HuH-7.5 (cell line): ENCODE results near the gene YES1.
"Not testable (repeated sequence)": the region's sequence is repeated elsewhere in the genome, so short reads cannot be mapped to it uniquely, and the experiment has no call there.

ENCODE experiments used
- DNase-seq: peaks from one replicate; pipeline ENCODE4 v3.0.0; 2011; ENCODE audit warnings: low spot score

Gene YES1

DNA sequence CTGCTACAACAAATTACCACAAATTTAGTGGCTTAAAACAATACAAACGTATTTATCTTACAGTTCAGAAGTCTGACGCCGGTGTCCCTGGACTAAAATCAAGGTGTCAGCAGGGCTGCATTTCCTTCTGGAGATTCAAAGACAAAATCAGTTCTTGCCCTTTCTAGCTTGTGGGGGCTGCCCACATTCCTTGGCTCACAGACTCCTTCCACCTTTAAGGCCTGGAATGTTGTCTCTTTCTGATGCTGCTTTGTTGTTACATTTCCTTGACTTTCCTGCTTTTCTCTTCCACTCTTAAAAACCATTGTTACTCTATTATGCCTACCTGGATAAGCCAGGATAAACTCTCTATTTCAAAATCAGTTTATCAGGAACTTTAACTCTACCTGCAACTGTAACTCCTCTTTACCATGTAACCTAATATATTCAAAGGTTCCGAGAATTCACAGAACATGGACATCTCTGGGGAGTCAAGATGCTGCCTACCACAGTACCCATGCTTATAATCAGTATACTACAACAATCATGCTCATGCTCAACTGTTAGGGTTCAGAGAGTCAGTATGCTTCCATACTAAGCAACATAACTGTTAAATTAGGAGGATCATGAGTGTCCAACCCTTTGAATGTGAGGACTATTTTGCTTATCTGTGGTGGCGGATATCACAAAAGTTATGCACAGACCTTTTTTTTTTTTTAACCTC is 27.4 kb downstream of the YES1 start:
- DNase-seq = no peak

DNA sequence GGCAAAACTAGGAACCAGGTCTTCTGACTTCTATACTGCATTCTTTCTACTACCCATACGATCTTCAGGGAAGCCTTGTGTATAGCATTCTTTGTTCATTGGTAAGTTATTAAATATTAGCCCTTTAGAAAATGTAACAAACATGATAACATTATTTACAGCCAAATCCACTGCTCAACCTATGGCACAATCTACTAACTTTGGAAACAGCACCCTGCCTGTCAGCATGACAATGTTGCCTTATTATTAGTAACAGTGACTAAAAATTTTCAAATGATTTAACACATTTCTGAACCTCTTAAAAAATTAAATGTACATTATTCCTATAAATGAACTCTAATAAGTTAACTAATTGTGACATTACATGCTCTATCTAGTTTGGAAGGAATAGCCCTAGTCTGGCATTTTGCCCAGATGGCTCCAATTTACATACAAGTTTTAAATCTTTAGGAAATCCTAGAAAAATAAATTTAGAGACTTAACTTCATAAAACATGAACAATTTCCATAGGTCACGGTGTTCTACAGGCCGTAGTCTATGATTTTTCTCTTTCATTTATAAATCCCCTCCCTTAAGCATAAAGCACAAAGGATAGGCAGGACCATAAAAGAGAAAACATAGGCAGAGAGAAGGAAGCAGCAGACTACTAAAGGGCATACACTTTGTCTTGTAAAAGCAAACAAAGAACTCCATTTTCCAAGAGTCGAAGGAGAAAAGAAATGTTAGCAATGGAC is 33.7 kb downstream of the YES1 start:
- DNase-seq = no peak

DNA sequence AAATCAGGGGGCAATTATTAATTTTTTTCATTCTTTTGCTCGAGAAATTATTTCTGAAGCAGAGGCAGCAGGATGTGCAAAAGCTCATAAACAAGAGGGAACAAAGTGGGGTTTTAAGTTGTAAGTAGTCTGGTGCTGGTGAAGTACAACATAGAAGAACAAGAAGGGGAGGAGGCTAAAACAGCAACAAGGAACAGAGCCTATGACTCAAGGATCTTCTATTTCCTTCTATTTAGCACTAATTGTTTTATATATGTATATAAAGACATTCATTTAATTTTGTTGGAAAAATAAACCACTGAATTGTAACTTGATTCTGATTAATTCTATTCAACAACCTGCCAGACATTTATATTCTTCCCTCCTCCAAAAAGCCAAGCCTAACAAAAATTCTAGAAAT is 35.0 kb downstream of the YES1 start:
- no peak for DNase-seq

DNA sequence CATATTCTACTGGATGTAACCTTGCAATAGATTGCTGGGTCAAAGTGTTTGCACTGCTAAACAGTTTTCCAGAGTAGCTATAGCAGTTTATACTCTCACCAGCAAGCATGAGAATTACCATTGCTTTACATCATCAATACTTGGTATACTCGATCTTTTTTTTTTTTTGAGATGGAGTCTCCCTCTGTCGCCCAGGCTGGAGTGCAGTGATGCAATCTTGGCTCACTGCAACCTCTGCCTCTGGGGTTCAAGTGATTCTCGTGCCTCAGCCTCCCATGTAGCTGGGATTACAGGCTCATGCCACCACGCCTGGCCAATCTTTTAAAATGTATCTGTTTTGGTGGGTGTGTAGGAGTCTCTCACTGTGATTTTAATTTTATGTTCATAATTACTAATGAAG is 36.0 kb downstream of the YES1 start:
- not testable (repeated sequence) for DNase-seq

DNA sequence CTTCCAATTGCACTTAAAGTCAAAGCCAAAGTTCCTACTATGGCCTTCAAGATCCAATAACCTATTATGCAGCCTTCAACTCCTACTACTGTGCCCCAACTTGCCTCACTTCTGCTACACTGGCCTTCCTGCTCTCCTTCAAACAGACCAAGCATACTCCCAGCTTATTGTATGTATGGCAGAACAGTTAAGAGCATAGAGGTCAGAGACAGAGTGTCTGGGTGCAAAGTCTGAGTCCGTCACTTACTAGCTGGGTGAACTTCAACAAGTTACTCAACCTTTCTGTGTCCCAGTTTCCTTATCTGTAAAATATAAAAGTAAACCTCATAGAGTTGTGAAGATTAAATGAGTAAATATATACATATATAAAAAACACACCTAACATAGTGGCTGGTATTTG is 37.2 kb downstream of the YES1 start:
- DNase-seq = peak; percentile 32

DNA sequence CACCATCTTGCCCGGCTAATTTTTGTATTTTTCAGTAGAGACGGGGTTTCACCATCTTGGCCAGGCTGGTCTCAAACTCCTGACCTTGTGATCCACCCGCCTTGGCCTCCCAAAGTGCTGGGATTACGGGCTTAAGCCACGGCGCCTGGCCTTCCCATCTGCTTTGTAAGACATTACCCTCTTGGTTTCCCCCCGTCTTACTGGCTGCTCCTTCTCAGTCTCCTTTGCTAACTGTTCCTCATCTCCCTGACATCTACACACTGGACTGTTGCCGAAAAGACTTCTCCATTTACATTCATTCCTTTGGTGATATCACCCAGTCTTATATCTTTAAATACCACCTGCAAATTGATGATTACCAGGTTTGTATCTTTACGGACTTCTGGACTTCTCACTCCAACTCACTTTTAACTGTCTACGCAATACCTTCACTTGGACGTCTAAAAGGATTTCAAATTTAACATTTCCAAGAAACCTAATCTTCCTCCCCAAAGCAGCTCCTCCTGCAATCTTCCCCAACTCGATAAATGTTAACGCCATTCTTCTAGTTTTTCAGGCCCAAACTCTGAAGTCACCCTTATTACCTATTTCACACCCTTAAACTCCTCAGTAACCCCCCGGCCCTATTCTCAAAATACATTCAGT is 37.9 kb downstream of the YES1 start:
- no peak for DNase-seq

DNA sequence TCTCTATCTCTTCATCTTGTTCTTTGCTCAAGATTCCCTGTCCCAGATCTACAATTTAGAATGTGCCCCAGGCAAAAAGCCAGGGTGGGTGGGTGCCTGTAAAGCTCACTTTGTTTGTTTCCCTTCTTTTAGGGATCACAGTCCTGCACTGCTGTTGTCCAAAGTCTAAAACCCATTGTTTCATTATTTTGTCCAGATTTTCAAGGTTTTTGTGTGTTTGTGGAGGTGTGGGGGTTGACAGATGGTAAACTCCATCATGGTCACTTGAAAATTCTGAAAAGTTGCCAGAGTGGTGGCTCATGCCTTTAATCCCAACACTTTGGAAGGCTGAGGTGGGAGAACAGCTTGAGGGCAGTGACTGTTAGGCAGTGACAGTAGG is 41.5 kb downstream of the YES1 start:
- no peak for DNase-seq

DNA sequence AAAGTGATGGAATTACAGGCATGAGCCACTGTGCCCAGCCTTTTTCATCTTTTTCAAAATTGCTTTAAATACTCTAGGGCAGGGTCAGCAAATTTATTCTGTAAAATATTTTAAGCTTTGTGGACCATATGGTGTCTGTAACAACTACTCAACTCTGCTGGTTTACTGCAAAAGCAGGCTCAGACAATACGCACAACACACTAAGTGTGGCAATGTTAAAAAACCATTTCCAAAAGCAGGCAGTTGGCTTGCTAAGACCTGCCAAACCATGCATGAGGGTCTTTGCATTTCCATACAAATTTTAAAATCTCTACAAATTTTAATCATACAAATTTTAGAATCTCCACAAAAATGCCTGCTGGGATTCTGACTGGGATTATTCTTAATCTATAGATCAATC is 44.1 kb downstream of the YES1 start:
- no peak for DNase-seq

DNA sequence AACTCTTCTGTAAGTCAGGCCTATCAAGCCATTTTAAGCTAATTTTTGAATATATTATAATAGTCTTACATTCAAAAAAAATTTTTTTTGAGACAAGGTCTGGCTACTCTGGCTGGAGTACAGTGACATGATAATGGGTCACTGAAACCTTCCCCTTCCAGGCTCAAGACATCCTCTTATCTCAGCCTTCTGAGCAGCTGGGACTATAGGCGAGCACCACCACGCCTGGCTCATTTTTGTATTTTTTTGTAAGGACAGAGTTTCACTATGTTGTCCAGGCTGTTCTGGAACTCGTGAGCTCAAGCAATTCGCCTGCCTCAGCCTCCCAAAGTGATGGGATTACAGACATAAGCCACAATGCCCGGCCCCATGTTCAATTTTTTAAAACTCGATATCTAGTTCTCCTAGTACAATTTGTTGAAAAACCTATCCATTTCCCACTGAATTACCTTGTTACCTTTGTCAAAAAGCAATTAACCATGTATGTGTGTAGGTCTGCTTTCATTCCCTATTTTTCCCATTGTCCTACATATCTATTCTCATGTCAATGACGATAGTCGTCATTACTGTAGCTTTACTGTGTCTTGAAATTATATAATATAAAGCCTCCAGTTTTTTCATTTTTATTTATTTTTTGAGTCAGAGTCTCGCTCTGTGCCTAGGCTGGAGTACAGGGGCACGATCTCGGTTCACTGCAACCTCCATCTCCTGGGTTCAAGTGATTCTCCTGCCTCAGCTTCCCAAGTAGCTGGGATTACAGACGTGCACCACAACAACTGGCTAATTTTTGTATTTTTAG is 44.8 kb downstream of the YES1 start:
- no peak for DNase-seq

DNA sequence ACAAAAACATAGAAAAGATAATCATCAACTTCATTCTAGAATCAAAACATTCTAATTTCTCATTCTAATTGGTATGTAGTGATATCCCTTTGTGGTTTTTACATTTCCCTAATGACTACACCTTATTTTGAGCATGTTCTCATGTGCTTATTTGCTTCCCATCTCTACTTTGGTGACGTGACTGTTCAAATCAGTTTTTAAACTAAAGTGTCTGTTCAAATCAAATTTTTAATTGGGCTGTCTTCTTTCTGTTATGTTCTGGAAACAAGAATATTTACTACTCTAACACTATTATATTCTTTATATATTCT is 45.5 kb downstream of the YES1 start:
- DNase-seq = no peak

DNA sequence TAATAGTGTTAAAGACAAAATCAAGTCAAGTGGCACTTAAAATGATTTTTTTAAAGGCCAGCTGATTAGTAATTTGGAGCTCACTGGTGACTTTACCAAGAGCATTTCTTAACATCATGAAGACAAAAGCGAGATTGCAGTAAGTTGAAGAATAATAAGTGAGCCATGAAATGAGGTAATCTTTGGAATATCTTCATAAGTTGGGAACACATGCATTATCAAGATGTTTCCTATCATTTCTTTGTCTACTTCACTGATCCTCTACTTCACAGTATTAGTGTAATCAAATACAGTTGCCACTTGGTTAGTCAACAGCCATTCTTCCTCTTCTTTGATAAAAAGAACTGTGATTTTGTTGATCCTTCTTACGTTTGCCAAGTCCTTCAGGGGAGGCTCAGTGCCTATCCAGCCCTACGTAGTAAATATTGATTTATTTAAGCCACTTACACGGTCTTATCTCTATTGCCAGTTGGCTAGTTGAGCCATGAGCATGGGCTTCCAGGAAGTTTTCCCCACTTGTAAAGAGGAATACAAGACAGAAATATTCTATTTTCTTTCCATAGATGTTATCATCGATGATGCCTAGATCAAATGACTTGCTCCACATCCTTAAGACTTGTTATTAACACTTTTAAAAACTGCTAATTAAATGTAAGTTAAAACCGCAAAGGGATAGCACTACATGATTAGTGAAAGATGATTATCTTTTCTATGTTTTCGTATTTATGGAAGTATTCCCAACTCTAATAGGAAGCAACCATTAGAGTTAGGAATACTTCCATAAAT is 46.1 kb downstream of the YES1 start:
- no peak for DNase-seq

DNA sequence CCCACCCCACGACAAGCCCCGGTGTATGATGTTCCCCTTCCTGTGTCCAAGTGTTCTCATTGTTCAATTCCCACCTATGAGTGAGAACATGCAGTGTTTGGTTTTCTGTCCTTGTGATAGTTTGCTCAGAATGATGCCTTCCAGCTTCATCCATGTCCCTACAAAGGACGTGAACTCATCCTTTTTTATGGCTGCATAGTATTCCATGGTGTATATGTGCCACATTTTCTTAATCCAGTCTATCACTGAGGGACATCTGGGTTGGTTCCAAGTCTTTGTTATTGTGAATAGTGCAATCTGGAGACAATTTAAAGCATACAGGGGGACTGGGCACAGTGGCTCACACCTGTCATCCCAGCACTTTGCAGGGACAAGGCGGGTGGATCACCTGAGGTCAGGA is 52.2 kb downstream of the YES1 start:
- DNase-seq = not testable (repeated sequence)

DNA sequence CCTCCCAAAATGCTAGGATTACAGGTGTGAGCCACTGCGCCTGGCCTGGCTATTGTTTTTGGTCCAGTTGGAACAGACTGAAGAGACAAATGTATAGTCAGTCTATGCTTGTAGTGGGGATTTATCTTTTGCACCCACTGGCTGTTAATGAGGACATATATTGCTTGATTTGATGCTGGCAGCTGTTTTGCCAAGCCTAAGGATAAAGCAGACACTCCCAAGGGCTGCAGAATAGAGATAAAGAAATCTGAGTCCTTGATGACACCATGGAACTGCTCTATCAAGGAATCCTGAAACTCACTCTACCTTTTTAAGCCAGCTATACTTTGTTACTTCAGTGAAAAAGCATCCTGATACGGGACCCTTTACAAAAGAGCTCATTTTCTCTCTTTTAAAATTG is 56.5 kb downstream of the YES1 start:
- no peak for DNase-seq

DNA sequence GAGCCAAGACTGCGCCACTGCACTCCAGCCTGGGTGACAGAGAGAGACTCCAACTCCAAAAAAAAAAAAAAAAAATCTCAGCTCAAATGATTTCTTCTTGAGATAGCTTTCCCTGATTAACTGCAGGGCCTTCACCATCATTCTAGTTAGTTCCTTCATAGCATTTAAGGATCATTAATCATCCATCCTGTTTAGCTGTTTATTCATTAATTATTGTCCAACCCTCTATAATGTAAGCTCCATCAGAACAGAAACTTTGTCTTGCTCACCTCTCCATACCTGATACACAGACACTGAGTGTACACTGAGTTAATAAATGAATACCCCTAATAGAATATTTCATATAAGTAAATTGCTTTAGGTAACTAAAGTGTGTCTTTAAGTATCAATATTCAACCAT is 57.4 kb downstream of the YES1 start:
- DNase-seq = no peak

DNA sequence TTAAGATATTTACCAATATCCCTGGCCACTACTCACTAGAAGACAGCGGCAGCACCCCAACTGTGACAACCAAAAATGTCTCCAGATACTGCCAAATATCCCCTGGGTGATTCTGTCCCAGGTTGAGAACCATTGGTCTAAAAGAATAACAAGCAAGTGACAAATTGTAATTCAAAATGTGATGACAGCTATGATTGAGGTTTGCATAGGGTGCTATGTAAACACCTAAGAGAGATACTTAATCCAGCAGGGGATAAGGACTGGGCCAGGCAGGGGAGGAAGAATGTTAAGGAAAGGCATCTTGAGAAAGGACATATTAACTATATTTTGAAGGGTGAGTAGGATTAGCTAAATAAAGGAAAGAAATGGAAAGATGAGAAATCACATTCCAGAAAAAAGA is 61.6 kb downstream of the YES1 start:
- no peak for DNase-seq

DNA sequence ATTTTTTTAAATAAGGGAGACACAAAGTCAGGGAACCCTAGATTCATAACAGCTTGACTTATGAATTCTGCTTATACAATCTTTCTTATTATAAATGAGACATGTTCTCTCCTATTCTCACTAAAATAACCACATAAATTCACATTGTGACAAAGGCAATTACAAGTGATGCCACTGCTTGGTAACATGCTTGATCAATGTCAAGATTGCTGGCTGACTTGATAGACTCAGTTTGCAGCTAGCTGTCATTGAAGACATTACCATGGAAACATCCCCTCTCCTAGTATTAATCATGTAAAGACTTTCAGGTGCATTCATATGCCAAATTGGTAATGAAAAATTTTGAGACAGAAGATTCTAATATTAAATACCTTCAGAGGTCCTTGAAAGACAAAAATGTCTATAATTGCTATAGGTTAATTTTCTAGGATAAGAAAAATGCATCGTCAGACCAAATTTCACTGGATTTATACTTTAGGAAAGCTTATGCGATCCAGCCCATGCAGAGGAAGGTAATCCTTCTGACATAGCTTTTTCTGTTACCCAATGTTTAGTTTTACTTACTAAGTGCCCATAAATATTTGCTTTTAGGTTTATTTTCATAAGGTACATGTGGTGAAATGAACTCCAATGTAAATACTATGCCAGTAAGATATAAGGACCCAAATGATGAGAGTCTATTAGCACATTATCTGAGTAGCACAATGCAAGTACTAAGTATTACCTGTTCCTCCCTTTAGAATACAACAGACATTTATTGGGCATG is 67.0 kb downstream of the YES1 start:
- no peak for DNase-seq

DNA sequence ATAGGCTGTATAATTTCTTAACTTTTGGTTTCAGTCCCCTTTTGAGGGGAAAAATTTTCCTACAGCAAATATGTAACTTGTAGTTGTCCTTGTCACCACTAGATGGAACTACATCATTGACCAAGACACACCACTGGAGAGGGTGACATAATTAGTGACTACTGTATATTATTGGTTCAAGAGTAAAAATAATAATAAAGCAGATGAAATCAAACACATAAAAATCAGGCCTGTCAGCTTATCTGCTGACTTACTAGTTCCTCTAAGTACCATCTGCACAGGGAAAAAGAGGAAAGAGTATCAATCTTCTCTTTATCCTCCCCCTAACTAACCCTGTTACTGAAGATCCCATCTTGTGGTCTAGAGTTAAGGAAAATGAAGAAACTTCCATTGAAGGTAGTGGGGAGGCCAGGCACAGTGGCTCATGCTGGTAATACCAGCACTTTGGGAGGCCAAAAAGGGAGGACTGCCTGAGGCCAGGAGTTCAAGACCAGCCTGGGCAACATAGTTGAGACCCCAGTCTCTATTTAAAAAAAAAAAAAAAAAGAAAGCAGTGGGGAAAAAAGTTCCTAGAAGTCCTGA is 70.0 kb downstream of the YES1 start:
- DNase-seq = peak; percentile 50

DNA sequence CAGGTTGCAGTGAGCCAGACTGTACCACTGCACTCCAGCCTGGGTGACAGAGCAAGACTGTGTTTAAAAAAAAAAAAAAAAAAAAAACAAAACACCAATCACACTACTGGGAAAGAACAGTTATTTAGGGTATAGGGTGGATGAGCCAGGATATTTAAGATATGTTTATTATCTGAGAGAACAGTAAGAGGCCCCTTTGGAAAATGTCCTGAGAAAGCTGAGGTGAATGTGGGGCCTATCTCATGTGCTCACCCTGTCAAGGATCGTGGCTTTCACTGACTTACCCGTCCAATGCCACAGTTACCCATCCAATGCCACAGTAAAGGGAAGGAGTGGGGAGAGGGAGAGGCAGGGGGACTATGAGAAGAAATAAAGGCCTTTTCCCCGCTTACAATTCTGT is 79.7 kb downstream of the YES1 start:
- no peak for DNase-seq

DNA sequence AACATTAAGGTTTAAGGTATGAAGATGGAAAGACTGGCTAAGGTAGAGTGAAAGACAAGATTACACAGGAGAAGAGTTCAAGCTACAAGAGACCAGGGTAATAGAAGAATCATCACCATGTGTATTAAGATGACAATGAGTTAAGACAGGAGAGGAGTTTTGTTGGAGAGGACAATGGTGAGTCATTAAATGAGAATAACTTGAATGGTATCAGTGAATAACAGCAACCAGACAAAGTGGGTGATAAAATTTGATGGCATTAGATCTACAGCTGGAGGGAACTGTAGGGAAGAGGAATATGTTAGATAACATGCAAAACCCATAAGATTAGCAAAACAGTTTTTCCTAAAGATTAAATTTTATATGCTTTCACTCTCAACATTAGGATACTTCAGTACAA is 80.9 kb downstream of the YES1 start:
- DNase-seq = no peak

DNA sequence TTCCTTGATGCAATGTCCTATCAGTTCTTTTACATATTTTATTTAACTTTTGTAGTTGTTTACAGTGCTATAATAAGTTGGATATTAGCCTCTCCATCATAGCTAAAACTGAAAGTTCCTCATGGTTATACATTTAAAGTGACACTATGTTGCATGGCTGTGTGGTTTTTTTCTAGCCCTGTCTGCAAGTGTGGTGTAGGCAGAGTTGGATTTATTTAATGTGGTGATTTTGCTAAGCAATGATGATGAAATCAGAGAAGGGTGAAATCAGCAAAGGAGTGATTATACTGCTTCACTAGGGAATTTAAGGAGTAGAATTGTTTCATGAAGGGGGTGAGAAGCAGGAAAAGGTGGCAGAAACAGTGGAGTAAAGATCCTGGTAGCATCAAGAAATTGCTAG is 81.3 kb downstream of the YES1 start:
- DNase-seq = no peak

DNA sequence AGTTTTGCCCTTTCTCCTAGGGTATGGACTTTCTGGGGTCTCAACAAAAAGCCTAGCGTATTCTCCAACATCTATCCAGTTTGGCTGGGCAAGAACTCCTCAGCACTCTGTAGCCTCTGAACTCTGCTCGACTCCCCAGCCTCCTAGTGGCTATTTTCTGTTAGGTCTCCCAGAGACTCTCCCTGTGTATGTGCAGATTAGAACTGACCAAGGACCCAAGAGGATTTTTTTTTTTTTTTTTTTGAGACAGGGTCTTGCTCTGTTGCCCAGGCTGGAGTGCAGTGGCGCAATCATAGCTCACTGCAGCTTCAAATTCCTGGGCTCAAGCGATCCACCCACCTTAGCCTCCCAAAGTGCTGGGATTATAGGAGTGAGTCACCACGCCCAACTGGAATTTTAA is 81.9 kb downstream of the YES1 start:
- peak; percentile 57 for DNase-seq
